GM18868 (cell line): Measurements from ENCODE around the gene GLIS1.
"Not testable (repeated sequence)": the region's sequence is repeated elsewhere in the genome, so short reads cannot be mapped to it uniquely, and the experiment has no call there.

Experiments used
- ATAC-seq: cut with Tn5 transposase; IDR thresholded peaks from one replicate; pipeline ENCODE4 v1.9.1; 2021; ENCODE audit warnings: mild to moderate bottlenecking, moderate library complexity; ENCODE audit not compliant: unreplicated experiment

Gene GLIS1

GRCh38 chr1:53739109-53739681 lies at the start of gene GLIS1:
TSS of gene GLIS1 (minus strand) at chr1:53739164. CDS start at chr1:53738064, 1,100 bp downstream.
- ATAC-seq = peak; percentile 97

GRCh38 chr1:53787655-53788054 lies 48.7 kb upstream of the GLIS1 start:
- ATAC-seq = no peak

- ATAC-seq = no peak
Measured at GRCh38 chr1:53783056-53783455, 44.1 kb upstream of the GLIS1 start.

GRCh38 chr1:53781654-53782053 lies 42.7 kb upstream of the GLIS1 start:
- no peak for ATAC-seq

- ATAC-seq = no peak
Measured at GRCh38 chr1:53777272-53777671, 38.3 kb upstream of the GLIS1 start.

GRCh38 chr1:53771648-53772047 lies 32.7 kb upstream of the GLIS1 start:
- ATAC-seq = no peak

- ATAC-seq = no peak
Measured at GRCh38 chr1:53769780-53770179, 30.8 kb upstream of the GLIS1 start.

- ATAC-seq = no peak
Measured at GRCh38 chr1:53769184-53769583, 30.2 kb upstream of the GLIS1 start.

GRCh38 chr1:53766831-53767405 lies 28.0 kb upstream of the GLIS1 start:
- no peak for ATAC-seq

- no peak for ATAC-seq
Measured at GRCh38 chr1:53766194-53766742, 27.3 kb upstream of the GLIS1 start.

GRCh38 chr1:53765657-53766056 lies 26.7 kb upstream of the GLIS1 start:
- no peak for ATAC-seq

GRCh38 chr1:53763911-53764310 lies 24.9 kb upstream of the GLIS1 start:
- ATAC-seq = no peak

- no peak for ATAC-seq
Measured at GRCh38 chr1:53763461-53763860, 24.5 kb upstream of the GLIS1 start.

- ATAC-seq = not testable (repeated sequence)
Measured at GRCh38 chr1:53760497-53760896, 21.5 kb upstream of the GLIS1 start.

GRCh38 chr1:53755874-53756273 lies 16.9 kb upstream of the GLIS1 start:
- no peak for ATAC-seq

- ATAC-seq = no peak
Measured at GRCh38 chr1:53754484-53755312, 15.7 kb upstream of the GLIS1 start.

GRCh38 chr1:53752281-53752680 lies 13.3 kb upstream of the GLIS1 start:
- no peak for ATAC-seq

GRCh38 chr1:53747841-53748240 lies 8.9 kb upstream of the GLIS1 start:
- no peak for ATAC-seq

- no peak for ATAC-seq
Measured at GRCh38 chr1:53740621-53741105, 1.7 kb upstream of the GLIS1 start.

GRCh38 chr1:53738205-53739108 lies 507 bp downstream of the GLIS1 start:
- no peak for ATAC-seq
